GM12878 (cell line): ENCODE measurements around the gene INA. TPM values are rescaled to one million over a fixed set of nuclear protein-coding genes. Genes with fewer than 3 reads are reported as not detected.

Experiments
- ATAC-seq: fragments of 200-7000 bp; cut with Tn5 transposase; 3 replicates; pipeline ENCODE4 v1.9.1; 2020; ENCODE audit warnings: mild to moderate bottlenecking, moderate library complexity
- BruUV-seq: library from RNA; stranded (reverse); fragments of 400-500 nt; replicated peaks from 2 replicates; lab custom pipeline; 2021; lab: Mats Ljungman, UMichigan
- CTCF ChIA-PET: fragments of 300-600 bp; sonication (Branson Sonifier 250); formaldehyde crosslinking; extraction: SDS; loops from one replicate; lab custom pipeline; 2021; ENCODE audit warnings: inconsistent platforms; lab: Yijun Ruan, JAX
- POLR2A ChIA-PET: fragments of 350-600 bp; formaldehyde crosslinking; extraction: SDS; loops from one replicate; lab custom pipeline; 2021; ENCODE audit warnings: inconsistent platforms; lab: Charles Lee
- RAD21 ChIA-PET: fragments of 300-600 bp; sonication (Branson Sonifier 250); formaldehyde crosslinking; loops from one replicate; lab custom pipeline; 2023; ENCODE audit warnings: antibody characterized with exemption; ENCODE audit not compliant: unreplicated experiment; lab: Charles Lee
- SMC1A ChIA-PET: fragments of 300-600 bp; sonication (Branson Sonifier 250); formaldehyde crosslinking; loops from one replicate; lab custom pipeline; 2023; ENCODE audit not compliant: unreplicated experiment, uncharacterized antibody; lab: Charles Lee
- DNase-seq: peaks from one replicate; pipeline ENCODE4 v3.0.0-alpha.2; 2011; ENCODE audit warnings: low read depth, low spot score
- FAIRE-seq: peaks from 3 replicates; lab custom pipeline; 2011; peaks lifted over from hg19 to GRCh38; lab: Jason Lieb, UNC
- H2AFZ ChIP-seq: 2 replicates; pipeline ENCODE4 v1.6.0; 2011; ENCODE audit warnings: low read depth, low read length, control low read depth; ENCODE audit not compliant: control insufficient read depth
- H3K27ac ChIP-seq: 2 replicates; pipeline ENCODE4 v1.5.1; 2011; ENCODE audit warnings: control low read depth; ENCODE audit not compliant: control insufficient read depth, insufficient read depth
- H3K27me3 ChIP-seq, 2 experiments: replicated peaks in 1 of 2; 2 replicates each; pipeline versions ENCODE4 v1.6.0 to v1.6.1; 2011; ENCODE audit warnings: low read length in 1 of 2; ENCODE audit not compliant: control insufficient read depth in 2 of 2, insufficient read depth in 2 of 2
- H3K36me3 ChIP-seq, 2 experiments: 2 replicates each; pipeline ENCODE4 v1.5.1; 2011; ENCODE audit warnings: low read length in 1 of 2; ENCODE audit not compliant: control insufficient read depth in 2 of 2, insufficient read depth in 2 of 2
- H3K4me1 ChIP-seq: 2 replicates; pipeline ENCODE4 v1.6.1; 2011; ENCODE audit warnings: mild to moderate bottlenecking, low read length, moderate library complexity, mixed read lengths; ENCODE audit not compliant: control insufficient read depth, insufficient read depth
- H3K4me2 ChIP-seq: 2 replicates; pipeline ENCODE4 v1.6.0; 2011; ENCODE audit warnings: control low read depth; ENCODE audit not compliant: control insufficient read depth, insufficient read depth
- H3K4me3 ChIP-seq: fragments of 200-600 bp; sonication (generic); 2 replicates; pipeline ENCODE4 v1.5.1; 2016
- H3K79me2 ChIP-seq: 2 replicates; pipeline ENCODE4 v1.6.0; 2011; ENCODE audit warnings: low read length; ENCODE audit not compliant: control insufficient read depth, insufficient read depth
- H3K9ac ChIP-seq: 2 replicates; pipeline ENCODE4 v1.8.0; 2011; ENCODE audit warnings: low read length, control low read depth, mixed read lengths; ENCODE audit not compliant: control insufficient read depth, insufficient read depth
- H3K9me3 ChIP-seq: replicated peaks from 3 replicates; pipeline ENCODE4 v1.5.1; 2011; ENCODE audit warnings: mild to moderate bottlenecking, low read length; ENCODE audit not compliant: control insufficient read depth, insufficient read depth
- H4K20me1 ChIP-seq: 2 replicates; pipeline ENCODE4 v1.6.0; 2011; ENCODE audit not compliant: control insufficient read depth, insufficient read depth
- BCLAF1 ChIP-seq: fragments of 450-650 bp; IDR thresholded peaks from 2 replicates; pipeline ENCODE4 v1.6.1; 2017; ENCODE audit warnings: antibody characterized with exemption, mild to moderate bottlenecking, moderate library complexity
- CBX5 ChIP-seq: sonication (generic); IDR thresholded peaks from 2 replicates; pipeline ENCODE4 v1.6.1; 2016; ENCODE audit warnings: low read depth, moderate library complexity, mild to moderate bottlenecking, inconsistent platforms
- CREM ChIP-seq: IDR thresholded peaks from 2 replicates; pipeline ENCODE4 v1.6.1; 2014; ENCODE audit warnings: antibody characterized with exemption, low read depth
- E2F8 ChIP-seq: fragments of 450-650 bp; IDR thresholded peaks from 2 replicates; pipeline ENCODE4 v1.6.1; 2018; ENCODE audit warnings: mild to moderate bottlenecking, low read depth, moderate library complexity; ENCODE audit not compliant: partially characterized antibody
- EP300 ChIP-seq, 2 experiments: fragments of 150-350 bp in 1 of 2; IDR thresholded peaks; 2 replicates each; pipeline ENCODE4 v1.6.1; 2011 to 2012; ENCODE audit warnings: low read depth in 2 of 2, low read length in 2 of 2, borderline replicate concordance in 1 of 2, improper control_type of control experiment in 1 of 2, inconsistent platforms in 1 of 2; ENCODE audit not compliant: control insufficient read depth in 1 of 2
- NFYB ChIP-seq: IDR thresholded peaks from 2 replicates; pipeline ENCODE4 v1.6.1; 2011; ENCODE audit warnings: low read depth, mild to moderate bottlenecking, low read length, improper control_type of control experiment, moderate library complexity; ENCODE audit not compliant: insufficient read depth
- RB1 ChIP-seq: fragments of 450-650 bp; formaldehyde crosslinking; IDR thresholded peaks from 2 replicates; pipeline ENCODE4 v1.6.1; 2017; ENCODE audit warnings: mild to moderate bottlenecking, borderline replicate concordance
- RELA ChIP-seq: fragments of 450-650 bp; IDR thresholded peaks from 2 replicates; pipeline ENCODE4 v1.8.0; 2014; ENCODE audit warnings: borderline replicate concordance; ENCODE audit not compliant: partially characterized antibody
- RFX5 ChIP-seq: IDR thresholded peaks from 2 replicates; pipeline ENCODE4 v1.6.1; 2011; ENCODE audit warnings: low read depth, low read length, improper control_type of control experiment
- ZNF687 ChIP-seq: fragments of 450-650 bp; IDR thresholded peaks from 2 replicates; pipeline ENCODE4 v1.6.1; 2017; ENCODE audit warnings: mild to moderate bottlenecking, moderate library complexity
- WGBS: methylation state at CpG from one replicate; pipeline ENCODE4 v1.1.6; 2016; ENCODE audit warnings: low lambda C conversion rate; ENCODE audit not compliant: insufficient replicate concordance, insufficient coverage; ENCODE audit errors: missing lambda C conversion rate; 5-methylcytosine and 5-hydroxymethylcytosine counted together
- in situ Hi-C: fragments of 300-500 bp; cut with MboI; formaldehyde crosslinking; loops from 9 replicates; pipeline ENCODE4 v1.14.3; 2018; ENCODE audit warnings: mixed read lengths
- intact Hi-C: fragments of 100-400 bp; cut with micrococcal nuclease; formaldehyde crosslinking; loops from one replicate; pipeline ENCODE4 v1.14.2; 2022; ENCODE audit not compliant: unreplicated experiment
- polyA plus RNA-seq, 11 experiments: library from polyadenylated mRNA; depleted of rRNA in 4 of 11; unstranded in 6 of 11; stranded (reverse) in 5 of 11; fragments of >200 nt; fragmentation: Nextera tagmentation in 4 of 11; fragmentation: Illumina TruSeq in 1 of 11; extraction: Ambion mirVana in 4 of 11; extraction: Trizol in 1 of 11; gene quantifications; 1 replicate in 1 of 11; 2 replicates in 10 of 11; pipeline versions ENCODE4 v1.2.1 to v1.2.3, GENCODE V29; 2011 to 2016; ENCODE audit warnings: inconsistent platforms in 2 of 11, missing spikeins in 2 of 11, low read depth in 1 of 11
- total RNA-seq, 4 experiments: library from RNA; depleted of rRNA in 3 of 4; stranded (reverse); fragments of >200 nt in 3 of 4; fragmentation: Illumina TruSeq in 1 of 4; extraction: Trizol in 1 of 4; gene quantifications; 2 replicates each; pipeline versions ENCODE4 v1.2.1 to v1.2.3, GENCODE V29; 2013 to 2021

The INA gene
- total and polyA plus RNA-seq, 10 of the 15 experiments (the other 5 are each of a cell fraction or from before 2014, with no cell fraction given), result 0.14 to 0.23 TPM; not detected in 8

GRCh38 chr10:103232131-103232673 is 44.7 kb upstream of the INA start (continued):
- no peak for TF ChIP-seq BCLAF1
- no peak for TF ChIP-seq RB1
- no peak for TF ChIP-seq E2F8
- TF ChIP-seq RFX5, result no peak

GRCh38 chr10:103232772-103233488 is 44.0 kb upstream of the INA start:
- intact Hi-C loops (no loop called here), in situ Hi-C loops (no loop called here)
- Histone ChIP-seq H3K4me3 (no peak overlapping the region), H3K27ac (no peak overlapping the region), H3K36me3 (no peaks in the 10 kb centered on the region), H3K4me1 (no peaks in the 10 kb centered on the region), H2AFZ (no peak overlapping the region), H3K27me3 (no peaks in the 10 kb centered on the region), H3K79me2 (no peaks in the 10 kb centered on the region), H4K20me1 (no peaks in the 10 kb centered on the region), H3K9me3 (no peaks in the 10 kb centered on the region), H3K9ac (no peak overlapping the region), H3K4me2 (no peak overlapping the region)
- ChIA-PET CTCF (no interaction called here), RAD21 (no interaction called here), SMC1A (interaction anchor here (1.0 kb wide), 1 partner anchor 101 kb away, joined by 3 read pairs; no protein-coding TSS in a partner anchor), POLR2A (no interaction called here)
- ATAC-seq, result no peak
- no peak for DNase-seq
- WGBS, result 53% methylated on average over 7 of the region's 7 CpGs
- no TSS peak for BruUV-seq
- no peak for FAIRE-seq
- no peak for TF ChIP-seq RELA
- TF ChIP-seq CBX5, result no peak
- no peak for TF ChIP-seq CREM
- TF ChIP-seq ZNF687, result no peak
- TF ChIP-seq NFYB, result no peak
- no peak for TF ChIP-seq EP300 (IDR thresholded peaks at IDR 0.05; ENCODE audit: borderline replicate concordance in 1 of 2, control insufficient read depth in 1 of 2, low read depth in 2 of 2, low read length in 2 of 2)
